AG08395 (cell line): ENCODE results near the gene BCLAF1.
A peak's percentile ranks its signal among the peaks of the same experiment; 100 is the strongest.
"Not testable (repeated sequence)": the region's sequence is repeated elsewhere in the genome, so short reads cannot be mapped to it uniquely, and the experiment has no call there.

ENCODE experiments used
- DNase-seq: peaks from one replicate; pipeline ENCODE4 v3.0.0; 2012; ENCODE audit warnings: mixed read lengths, low spot score

The BCLAF1 gene

GRCh38 chr6:136244061-136244616 is 45.5 kb downstream of the BCLAF1 start:
- no peak for DNase-seq

GRCh38 chr6:136236466-136237293 is 53.0 kb downstream of the BCLAF1 start:
- DNase-seq, result no peak

GRCh38 chr6:136235233-136235564 is 54.4 kb downstream of the BCLAF1 start:
- no peak for DNase-seq

GRCh38 chr6:136232701-136233100 is 56.9 kb downstream of the BCLAF1 start:
- DNase-seq, result no peak

GRCh38 chr6:136230219-136230853 is 59.3 kb downstream of the BCLAF1 start:
- peak; percentile 47 for DNase-seq

GRCh38 chr6:136228814-136229213 is 60.8 kb downstream of the BCLAF1 start:
- DNase-seq, result no peak

GRCh38 chr6:136226674-136227377 is 62.8 kb downstream of the BCLAF1 start:
- DNase-seq, result no peak

GRCh38 chr6:136226027-136226673 is 63.5 kb downstream of the BCLAF1 start:
- peak; percentile 67 for DNase-seq

GRCh38 chr6:136225496-136225895 is 64.2 kb downstream of the BCLAF1 start:
- no peak for DNase-seq

- not testable (repeated sequence) for DNase-seq
These were observed 64.7 kb downstream of the BCLAF1 start for GRCh38 chr6:136224974-136225373.

GRCh38 chr6:136216503-136217401 is 72.9 kb downstream of the BCLAF1 start:
- DNase-seq, result no peak

GRCh38 chr6:136213853-136214252 is 75.8 kb downstream of the BCLAF1 start:
- DNase-seq, result no peak

GRCh38 chr6:136213012-136213539 is 76.6 kb downstream of the BCLAF1 start:
- DNase-seq, result no peak

GRCh38 chr6:136212608-136213007 is 77.0 kb downstream of the BCLAF1 start:
- DNase-seq, result no peak

- no peak for DNase-seq
These were observed 79.1 kb downstream of the BCLAF1 start for GRCh38 chr6:136210398-136211165.

- DNase-seq, result no peak
These were observed 80.2 kb downstream of the BCLAF1 start for GRCh38 chr6:136209496-136209895.

- no peak for DNase-seq
These were observed 80.9 kb downstream of the BCLAF1 start for GRCh38 chr6:136208783-136209182.
